Fibroblast of the aortic adventitia (primary cell): ENCODE results near the gene TSHZ2. TPM values are rescaled to one million over a fixed set of nuclear protein-coding genes. Genes with fewer than 3 reads are reported as not detected.

Experiments
- DNase-seq: peaks from one replicate; pipeline ENCODE4 v3.0.0-alpha.2; 2010; ENCODE audit warnings: low read depth
- H3K4me3 ChIP-seq: 2 replicates; pipeline ENCODE4 v1.5.1; 2011; ENCODE audit warnings: low read depth, mild to moderate bottlenecking, control low read depth, low read length, moderate library complexity
- total RNA-seq: library from RNA; depleted of rRNA; stranded (reverse); fragments of >200 nt; gene quantifications from 2 replicates; pipeline ENCODE4 v1.2.3, GENCODE V29; 2012; ENCODE audit warnings: low replicate concordance
- TF ChIP-seq, protein P1 (sequence below): IDR thresholded peaks from 2 replicates; pipeline ENCODE4 v1.5.1; 2011; ENCODE audit warnings: mild to moderate bottlenecking, low read length, control low read depth, inconsistent platforms; ENCODE audit not compliant: insufficient read depth

Gene TSHZ2
- total RNA-seq, 1 donor, result 6.9 TPM

DNA sequence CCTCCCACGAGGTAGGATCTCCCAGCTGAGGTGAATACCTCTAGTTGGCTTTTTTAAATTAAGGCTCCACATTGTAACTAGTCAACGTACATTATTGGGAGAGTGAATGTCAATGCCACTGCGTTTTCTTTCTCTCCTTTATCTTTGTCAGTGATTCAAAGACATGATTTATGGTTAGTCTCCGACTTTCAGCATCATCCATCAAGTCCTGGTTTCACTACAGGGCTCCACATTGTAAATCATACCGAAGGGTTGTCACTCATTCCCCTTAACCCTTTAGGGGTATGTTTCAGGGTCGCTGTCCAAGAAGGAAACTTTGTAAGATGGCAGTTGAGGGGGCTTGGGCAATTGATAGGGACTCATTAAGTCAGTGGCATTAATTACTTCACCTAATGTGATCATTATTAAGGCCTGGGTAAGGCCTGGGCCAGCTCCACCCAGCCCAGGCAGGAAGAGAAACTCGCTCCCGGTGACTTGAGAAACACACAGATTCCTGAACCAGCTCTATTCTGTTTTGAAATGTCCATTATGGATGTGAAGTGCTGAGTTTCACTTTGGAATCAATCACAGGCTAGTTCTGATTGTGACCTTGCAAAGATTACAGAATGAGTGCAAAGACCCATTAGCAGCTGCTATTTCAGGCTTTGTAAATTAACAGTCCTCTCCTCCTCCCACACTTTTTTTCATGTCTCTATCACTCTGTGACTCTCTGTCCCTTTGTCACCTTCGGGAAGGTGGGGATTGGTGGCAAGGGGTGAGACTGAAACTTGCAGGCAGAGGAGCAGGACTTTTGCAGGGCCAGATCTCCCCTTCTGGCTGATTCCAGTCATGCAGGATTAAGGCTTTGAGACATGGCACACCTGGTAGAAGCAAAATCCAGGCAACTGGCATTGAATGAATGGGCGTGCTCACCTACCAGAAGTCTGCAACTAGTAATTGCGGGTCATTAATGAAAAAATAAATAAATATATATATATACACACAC, 222.4 kb downstream of the TSHZ2 start:
- TF ChIP-seq, protein P1, sequence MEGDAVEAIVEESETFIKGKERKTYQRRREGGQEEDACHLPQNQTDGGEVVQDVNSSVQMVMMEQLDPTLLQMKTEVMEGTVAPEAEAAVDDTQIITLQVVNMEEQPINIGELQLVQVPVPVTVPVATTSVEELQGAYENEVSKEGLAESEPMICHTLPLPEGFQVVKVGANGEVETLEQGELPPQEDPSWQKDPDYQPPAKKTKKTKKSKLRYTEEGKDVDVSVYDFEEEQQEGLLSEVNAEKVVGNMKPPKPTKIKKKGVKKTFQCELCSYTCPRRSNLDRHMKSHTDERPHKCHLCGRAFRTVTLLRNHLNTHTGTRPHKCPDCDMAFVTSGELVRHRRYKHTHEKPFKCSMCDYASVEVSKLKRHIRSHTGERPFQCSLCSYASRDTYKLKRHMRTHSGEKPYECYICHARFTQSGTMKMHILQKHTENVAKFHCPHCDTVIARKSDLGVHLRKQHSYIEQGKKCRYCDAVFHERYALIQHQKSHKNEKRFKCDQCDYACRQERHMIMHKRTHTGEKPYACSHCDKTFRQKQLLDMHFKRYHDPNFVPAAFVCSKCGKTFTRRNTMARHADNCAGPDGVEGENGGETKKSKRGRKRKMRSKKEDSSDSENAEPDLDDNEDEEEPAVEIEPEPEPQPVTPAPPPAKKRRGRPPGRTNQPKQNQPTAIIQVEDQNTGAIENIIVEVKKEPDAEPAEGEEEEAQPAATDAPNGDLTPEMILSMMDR, result no peak
- DNase-seq, result no peak

DNA sequence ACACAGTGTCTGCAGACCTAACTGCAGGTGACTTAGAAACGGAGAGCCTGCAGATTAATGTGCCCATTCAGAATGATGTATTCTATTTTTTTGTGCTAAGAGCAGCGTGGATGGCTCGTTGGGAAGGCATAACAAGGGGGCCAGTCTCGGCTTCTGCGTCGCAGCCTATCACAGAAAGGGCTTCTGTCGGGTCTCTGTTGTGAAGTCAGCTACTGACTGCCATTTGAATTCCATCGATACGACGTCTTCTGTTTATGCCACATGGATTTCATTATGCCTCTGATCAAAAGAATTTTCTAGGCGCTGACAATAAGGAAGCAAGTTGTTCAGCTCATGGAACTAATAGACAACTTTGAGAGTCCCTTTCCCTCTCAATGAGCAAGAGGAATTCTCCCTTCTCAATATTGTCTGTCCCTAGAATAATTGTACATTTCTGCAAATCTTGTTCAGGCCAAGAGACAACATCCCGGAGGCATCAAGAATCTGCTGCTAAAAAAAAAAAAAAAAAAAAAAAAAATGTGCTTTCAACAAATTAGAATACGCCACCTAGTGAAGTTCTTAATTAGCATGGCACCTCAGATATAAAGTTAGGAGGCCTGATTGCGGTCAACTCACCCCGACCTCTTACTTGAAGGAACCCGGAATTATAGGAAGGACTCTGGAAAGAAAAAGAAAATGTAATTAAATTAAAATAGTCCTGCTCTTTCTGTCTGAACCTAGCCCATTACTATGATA, 223.9 kb downstream of the TSHZ2 start:
- TF ChIP-seq, protein P1, result no peak
- no peak overlapping the region for H3K4me3 ChIP-seq
- DNase-seq, result no peak

More for the DNA sequence above, 222.4 kb downstream of the TSHZ2 start:
- no peak overlapping the region for H3K4me3 ChIP-seq

DNA sequence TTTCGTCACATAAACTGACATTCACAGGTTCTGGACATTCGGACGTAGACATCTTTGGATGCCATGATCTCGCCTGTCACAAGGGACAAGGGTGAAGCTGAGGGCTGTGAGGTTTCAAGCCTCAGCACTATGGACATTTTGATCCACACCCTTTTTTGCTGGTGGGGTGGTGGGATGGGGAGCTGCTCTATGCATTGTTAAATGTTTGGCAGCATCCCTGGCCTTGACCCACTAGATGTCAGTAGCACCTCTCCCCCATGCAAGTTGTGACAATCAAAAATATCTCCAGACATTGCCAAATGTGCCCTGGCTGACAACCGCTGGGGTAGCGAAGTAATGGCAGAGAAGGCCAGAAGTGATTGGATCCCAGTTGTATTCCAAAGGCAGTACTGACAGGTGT, 229.4 kb downstream of the TSHZ2 start:
- no peak overlapping the region for H3K4me3 ChIP-seq
- TF ChIP-seq, protein P1, result no peak
- no peak for DNase-seq

DNA sequence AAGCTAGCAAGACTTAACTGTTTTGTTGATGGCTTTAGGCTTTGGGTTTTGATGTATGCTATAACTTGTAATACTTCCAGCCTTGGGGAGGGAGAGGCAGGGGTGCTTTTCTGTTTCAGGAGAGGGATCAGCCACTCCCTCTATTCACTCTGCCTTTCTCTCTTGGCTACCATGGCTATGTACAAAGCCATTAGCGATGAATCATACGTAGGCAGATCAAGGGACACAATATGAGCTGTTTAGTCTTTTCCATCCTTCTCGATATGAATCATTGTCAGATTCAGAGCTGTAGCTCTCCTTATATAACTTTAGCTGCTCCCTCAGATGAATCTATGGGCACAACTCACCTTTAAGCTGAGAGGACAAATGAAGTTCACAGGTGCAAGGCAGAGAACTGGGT, 230.6 kb downstream of the TSHZ2 start:
- TF ChIP-seq, protein P1, result no peak
- no peak for DNase-seq
- H3K4me3 ChIP-seq, result no peak overlapping the region

DNA sequence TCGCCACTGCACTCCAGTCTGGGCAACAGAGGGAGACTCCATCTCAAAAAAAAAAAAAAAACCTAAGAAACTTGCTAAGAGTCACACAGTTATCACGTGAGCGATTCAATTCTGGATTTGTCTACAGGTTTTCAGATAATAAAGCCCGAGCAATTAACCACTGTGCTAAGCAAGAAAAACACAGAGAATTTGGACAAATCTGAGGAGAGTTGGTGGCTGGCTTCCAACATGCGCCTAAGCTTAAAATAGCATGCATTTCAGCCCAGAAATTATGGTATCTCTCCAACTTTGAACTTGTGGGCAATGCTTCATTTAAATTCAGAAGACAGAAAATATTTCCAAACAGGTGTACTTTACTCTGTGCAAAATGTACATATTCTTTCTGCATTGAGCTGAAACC, 232.9 kb downstream of the TSHZ2 start:
- DNase-seq, result no peak
- H3K4me3 ChIP-seq, result no peak overlapping the region
- TF ChIP-seq, protein P1, result no peak

DNA sequence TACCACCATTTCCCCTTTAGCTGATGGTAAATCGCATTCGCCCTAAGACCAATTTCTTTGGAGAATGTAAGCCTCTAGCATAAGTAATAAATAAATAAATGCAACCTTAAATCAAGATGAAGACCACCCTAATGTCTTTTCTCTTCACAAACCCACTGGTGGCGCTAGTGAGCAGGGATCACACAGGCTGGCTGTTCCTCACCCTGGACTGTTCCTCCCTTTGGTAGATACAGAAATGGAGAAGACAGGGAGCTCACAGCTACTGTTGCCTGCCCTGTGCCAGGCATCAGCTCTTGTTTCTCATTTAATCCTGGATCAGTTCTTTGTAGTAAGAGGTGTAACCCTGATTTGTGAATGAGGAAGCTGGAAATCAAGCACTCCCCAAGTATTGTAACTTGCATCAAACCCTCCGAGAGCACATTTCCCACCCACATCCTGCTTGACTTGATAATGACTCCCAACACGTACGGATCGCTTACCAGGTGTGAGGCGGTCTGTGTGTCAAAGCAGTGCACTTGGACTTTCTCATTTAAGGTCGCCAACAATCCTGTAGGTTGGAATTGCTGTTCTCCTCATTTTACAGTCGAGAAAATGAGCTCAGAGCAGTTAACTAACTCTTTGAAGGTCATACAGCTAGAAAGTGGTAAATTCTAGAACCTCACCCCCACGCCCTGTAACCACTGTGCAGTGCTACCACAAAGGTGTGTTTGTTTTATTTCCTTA, 236.1 kb downstream of the TSHZ2 start:
- H3K4me3 ChIP-seq, result no peak overlapping the region
- DNase-seq, result no peak
- TF ChIP-seq, protein P1, result no peak
